HG03558 (cell line): ENCODE data around the gene MMP8.
A peak's percentile ranks its signal among the peaks of the same experiment; 100 is the strongest.
"Not testable (repeated sequence)": the region's sequence is repeated elsewhere in the genome, so short reads cannot be mapped to it uniquely, and the experiment has no call there.

Experiments
- ATAC-seq: cut with Tn5 transposase; IDR thresholded peaks from one replicate; pipeline ENCODE4 v1.9.1; 2021; ENCODE audit warnings: moderate number of reproducible peaks; ENCODE audit not compliant: unreplicated experiment; ENCODE audit errors: extremely low read depth

The MMP8 gene, protein sequence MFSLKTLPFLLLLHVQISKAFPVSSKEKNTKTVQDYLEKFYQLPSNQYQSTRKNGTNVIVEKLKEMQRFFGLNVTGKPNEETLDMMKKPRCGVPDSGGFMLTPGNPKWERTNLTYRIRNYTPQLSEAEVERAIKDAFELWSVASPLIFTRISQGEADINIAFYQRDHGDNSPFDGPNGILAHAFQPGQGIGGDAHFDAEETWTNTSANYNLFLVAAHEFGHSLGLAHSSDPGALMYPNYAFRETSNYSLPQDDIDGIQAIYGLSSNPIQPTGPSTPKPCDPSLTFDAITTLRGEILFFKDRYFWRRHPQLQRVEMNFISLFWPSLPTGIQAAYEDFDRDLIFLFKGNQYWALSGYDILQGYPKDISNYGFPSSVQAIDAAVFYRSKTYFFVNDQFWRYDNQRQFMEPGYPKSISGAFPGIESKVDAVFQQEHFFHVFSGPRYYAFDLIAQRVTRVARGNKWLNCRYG

DNA sequence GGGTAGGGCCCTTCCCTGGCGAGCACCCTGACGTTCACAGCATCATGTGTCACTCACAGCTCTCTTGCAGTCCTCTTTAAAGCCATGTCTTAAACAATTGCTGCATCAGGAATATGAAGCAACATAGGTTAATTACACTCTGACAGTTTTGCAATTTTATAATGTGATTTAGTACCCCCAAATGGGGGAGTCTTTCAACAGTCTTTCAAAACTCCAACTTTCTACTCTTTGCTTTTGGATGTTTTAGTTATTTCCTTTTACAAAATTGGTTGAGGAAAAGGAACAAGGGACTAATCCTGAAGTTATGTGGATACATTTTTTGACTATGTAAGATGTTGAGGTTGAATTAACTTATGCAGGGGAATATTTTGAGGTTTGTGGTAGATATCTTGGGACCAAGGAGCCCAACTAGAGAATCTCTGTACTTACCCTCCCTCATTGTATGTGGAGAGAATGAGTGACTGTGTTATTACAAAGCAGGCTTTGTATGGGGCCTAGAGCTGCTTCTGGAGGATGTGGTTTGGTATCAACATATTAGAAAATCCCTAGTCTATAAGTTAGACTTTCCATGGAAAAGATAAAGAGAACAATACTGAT is at the start of gene MMP8:
Gene MMP8, minus strand, starts transcription at position 51 of the 597 bp plus-strand sequence. CDS start 99 bp downstream, outside the sequence.
- no peak for ATAC-seq

DNA sequence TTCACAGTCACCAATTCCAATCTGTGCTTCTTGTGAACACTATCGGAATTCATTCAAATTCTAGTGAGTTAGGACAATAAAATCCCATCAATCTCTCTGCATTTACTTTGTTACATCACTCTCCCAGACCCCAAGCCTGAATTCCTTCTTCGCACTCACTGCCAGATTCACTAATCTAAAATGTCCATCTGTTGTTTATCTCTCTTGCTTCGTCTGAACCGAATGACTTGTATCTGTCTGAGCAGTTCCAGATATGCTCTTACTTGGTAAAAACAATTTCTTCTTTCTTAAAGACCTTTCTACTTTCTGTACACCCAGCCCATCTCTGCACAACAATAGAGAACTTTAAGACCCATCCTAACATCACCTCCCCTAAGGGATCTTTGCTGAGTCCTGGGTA is 48.6 kb upstream of the MMP8 start:
- no peak for ATAC-seq

DNA sequence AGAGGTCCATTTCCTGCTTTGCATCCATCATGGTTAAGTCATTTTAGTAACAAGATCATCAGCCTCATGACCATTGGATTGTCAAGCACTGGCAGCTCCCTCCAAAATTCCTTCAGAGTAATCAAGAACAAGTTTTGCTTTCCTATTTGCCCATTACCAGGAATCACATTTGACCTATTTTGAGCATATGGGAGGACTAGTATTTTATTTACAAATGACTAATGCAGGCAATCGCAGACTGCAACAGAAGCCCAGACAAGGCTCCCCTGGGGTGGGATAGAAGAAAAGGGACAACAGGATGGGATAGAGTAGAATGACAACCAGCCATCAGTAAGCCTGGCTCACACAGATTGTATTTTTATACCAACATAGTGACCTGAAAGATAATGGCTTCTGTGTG is 46.6 kb upstream of the MMP8 start:
- ATAC-seq: no peak

DNA sequence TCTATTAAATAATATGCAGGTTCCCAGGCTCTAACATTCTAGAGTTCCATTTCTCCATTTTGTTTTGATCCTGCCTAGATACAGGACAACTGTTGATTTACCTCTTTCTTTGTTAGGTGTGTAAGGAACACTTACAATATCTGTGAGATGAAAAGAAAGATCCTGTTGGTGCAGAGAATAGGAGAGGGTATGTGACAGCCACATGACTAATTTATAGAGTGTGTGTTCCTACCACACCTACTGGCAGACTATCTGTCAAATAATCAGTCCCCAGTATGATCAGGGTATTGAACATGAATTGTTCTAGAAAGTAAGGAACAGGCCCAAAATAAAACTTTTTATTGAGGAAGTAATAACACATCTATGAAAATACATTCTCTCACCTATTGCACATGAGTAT is 45.4 kb upstream of the MMP8 start:
- no peak for ATAC-seq

DNA sequence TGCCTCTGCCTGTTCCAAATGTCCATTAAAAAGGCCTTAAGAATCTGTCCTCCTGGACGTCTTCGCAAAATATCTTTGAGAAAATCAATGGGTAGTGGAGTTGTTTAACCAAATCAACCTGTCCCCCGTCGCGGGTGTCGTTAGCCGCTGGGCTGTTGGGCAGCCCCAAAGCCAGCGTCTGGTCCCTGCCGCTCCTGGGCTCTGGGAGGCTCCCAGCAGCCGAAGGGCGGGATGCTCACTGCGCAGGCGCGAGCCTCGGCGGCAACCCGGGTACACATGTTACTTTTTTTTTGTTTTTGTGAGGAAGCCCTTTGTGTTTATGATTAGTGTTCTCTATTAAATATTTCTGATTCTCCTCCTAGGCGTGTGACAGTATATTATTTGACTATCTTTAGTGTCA is 43.0 kb upstream of the MMP8 start:
- ATAC-seq: no peak

DNA sequence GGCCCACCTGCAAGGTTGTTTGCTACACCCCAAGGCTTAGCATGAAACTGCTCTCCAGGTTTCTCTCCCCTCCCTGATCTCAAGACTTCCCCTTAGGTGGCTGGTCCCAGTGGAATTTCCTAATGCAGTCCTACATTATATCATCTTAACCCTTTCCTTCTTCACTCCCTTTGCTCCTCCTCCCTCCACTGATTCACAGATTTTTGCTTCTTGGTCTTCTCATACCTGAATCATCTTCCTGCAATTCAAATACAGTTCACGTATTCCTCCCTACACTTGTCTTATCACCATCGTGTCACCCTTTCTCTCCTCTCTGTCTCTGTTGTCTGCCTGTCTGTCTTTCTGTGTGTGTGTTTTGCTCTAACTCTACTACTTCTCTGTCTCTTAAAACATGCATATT is 38.7 kb upstream of the MMP8 start:
- no peak for ATAC-seq

DNA sequence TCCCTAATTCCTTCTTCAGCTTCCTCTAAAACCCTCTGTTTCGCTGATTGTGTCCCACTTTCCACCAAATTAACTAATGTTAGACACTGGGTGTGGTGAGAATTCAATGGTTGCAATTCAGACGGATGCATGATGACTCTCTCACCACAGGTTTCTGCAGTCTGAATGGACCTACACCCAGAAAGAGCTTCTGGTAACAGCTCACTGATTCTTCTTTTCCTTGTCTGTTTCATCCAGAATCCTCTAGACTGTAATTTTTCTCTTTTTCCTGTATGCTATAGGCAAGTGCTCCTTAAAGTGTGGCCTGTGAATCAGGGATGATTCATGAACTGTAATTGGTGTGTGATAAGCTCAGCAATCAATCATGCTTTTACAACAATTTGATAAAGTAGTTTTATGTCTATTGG is 37.6 kb upstream of the MMP8 start:
- no peak for ATAC-seq

DNA sequence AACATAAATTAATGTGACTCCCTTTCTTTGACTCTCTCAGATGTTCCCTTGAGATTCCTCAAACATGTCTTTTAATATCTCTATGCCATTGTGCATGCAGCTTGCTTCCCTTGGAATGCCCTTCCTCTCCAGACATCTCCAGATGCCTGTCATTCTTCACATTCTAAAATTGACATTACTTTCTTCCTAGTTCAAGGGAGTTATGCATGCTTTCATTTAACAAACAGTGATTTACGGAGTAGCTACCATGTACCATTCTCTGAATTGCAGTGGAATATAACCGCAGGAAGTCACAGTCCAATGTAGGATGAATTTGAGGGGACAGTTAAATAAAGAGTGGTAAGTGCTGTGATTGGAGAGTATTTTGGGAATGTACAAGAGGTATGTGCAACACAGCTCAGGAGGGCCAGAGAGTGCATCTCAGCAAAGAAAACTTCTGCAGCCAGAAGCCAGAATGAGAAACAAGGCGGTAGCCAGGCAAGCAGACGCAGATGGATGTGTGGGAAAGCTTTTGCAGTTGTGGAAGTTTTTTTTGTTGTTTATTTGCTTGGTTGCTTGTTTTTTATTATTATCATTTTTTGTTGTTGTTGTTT is 37.0 kb upstream of the MMP8 start:
- ATAC-seq: no peak

DNA sequence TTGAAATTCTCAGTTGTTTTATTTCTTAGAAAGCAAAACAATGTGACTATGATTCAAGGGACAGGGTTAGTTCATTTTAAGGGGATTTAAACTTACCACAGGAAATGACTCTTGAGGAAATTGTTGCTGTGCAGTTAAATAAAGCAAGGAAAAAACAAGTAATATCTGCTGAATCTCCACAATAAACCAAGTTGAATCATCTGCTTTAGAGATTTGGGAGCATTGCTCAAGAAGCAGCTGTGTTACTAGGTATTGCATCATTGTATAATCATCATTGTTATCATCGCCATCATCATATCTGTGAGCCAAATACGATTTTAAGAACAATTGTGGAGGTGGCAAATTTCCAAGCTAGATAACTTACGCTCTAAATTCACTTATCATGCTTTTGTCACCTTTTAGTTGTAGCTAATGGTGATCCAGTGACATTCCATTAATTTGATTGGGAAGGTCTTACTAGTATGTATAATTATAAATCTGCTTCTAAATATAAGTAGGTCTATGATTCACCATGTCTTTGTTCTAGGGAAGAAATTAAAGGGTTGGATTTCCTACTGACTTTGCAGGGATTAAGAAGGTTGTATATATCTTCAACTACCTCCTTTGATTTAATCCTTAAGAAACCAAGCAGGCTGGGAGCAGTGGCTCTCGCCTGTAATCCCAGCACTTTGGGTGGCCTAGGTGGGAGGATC is 35.7 kb upstream of the MMP8 start:
- no peak for ATAC-seq

DNA sequence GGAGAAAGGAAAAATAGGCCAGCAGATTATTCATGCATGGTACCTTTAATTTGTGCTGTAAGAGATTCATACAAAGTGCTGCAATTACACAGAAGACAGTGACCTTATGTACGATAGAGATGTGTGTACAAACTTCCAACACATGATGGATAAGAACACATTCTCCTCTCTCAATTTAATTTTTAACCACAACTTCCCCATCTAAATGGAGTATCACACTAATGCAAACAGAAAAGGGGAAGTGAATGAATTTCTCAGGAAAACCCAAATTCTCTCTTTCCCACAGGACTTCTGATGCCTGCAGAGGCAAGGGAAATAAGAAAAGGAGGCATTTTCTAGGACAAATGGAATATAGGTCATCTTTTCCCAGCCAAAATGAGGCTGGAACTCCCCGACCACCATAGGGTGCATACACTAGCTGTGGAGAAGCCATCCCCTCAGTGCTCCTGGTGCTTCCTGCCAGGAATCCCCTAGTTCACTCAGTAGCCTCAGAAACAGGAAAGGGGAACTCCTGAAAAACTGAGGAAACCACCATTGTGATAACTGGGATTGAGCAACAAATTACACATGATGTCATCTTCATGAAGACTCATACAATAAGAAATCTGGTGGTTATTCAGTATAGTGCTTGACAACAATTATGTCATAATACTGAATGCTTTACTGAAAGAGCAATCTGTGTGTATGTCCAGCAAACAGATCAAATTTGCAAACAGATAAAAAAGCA is 33.2 kb upstream of the MMP8 start:
- no peak for ATAC-seq

DNA sequence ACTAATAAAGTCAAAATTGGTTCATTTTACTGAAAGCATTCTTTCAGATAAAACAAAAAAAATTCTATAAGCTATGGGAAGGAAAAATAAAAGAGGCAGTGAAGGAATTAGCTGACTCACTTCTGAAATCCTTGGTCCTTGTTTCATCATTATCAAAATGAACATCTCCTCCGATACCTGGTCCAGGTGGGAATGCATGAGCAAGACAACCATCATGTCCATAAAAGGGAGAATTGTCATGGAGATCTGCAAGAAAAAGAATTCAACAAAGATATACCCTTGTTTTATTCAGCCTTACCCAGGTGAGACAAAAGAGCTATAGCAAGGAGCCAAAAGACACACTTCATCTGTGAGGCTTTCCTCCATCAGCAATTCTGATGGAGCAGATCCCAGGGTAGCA is 28.5 kb upstream of the MMP8 start:
- no peak for ATAC-seq

DNA sequence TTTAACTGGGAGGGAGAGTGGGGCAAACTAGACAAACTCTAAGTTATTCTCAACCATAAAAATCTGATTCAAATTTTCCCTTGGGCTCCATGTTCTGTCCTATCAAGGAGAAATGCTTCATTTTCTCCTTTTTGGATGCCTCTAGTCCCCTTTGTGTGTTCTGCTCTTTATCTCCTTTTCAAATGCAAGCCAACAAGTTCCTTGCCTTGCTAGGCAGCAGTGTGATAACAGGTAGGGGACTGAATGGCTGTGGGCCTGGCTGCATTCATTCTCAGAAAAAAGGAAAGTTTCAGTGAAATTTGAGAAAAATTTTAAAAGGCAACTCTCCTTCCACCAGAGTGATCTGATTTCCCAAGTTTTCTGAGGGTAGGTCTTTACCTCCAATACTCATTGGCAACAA is 26.9 kb upstream of the MMP8 start:
- no peak for ATAC-seq

DNA sequence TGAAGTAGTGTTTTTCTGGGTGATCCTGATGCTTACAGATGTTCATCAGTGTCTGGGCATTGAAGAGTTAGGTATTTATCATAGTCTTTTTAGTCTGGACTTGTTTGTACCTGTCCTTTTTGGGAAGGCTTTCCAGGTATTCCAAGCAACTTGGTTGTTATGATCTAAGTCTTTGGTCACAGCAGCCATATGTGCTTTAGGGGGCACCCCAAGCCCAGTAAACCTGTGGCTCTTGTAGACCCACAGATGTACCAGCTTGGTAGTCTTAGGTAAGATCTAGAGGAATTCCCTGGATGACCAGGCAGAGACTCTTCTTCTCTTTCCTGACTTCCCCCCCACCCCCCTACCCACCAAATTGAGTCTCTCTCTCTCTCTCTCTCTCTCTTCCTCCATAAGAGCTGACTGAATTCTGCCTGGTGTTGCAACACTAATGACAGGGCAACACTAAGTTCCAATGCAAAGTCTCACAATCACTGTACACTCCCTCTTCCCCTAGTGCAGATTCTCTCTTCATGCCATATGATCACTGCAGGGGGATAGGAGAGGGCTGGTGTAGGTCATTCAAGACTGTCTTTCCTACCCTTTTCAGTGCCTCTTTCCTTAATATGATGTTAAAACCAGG is 24.5 kb upstream of the MMP8 start:
- ATAC-seq: no peak

DNA sequence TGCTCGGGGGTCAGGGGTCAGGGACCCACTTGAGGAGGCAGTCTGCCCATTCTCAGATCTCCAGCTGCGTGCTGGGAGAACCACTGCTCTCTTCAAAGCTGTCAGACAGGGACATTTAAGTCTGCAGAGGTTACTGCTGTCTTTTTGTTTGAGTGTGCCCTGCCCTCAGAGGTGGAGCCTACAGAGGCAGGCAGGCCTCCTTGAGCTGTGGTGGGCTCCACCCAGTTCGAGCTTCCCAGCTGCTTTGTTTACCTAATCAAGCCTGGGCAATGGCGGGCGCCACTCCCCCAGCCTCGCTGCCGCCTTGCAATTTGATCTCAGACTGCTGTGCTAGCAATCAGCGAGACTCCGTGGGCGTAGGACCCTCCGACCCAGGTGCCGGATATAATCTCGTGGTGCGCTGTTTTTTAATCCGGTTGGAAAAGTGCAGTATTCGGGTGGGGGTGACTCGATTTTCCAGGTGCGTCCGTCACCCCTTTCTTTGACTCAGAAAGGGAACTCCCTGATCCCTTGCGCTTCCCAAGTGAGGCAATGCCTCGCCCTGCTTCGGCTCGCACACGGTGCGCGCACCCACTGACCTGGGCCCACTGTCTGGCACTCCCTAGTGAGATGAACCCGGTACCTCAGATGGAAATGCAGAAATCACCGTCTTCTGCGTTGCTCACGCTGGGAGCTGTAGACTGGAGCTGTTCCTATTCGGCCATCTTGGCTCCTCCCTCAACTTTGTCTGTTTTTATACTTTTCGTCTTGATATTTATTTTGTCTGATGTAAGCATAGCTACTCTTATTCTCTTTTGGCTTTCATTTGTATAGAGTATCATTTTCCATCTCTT is 22.2 kb upstream of the MMP8 start:
- not testable (repeated sequence) for ATAC-seq

DNA sequence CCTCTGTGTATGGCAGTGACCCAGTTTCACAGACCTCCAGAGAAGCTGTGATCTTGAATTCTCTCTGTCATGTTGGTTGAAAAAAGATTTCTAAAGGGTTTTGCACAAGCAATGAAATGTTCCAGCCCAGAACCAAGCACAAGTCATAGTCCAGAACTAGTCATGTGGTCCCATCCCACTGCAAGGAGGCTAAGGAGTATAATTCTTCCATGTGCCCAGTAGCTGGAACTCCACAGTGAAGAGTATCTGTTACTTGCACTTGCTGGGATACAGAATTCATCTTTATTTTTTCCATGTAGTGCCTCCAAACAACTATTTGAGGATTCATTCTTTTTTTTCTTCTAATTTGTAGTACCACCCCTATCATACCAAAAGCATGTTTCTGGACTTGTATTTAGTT is 9.9 kb upstream of the MMP8 start:
- no peak for ATAC-seq

DNA sequence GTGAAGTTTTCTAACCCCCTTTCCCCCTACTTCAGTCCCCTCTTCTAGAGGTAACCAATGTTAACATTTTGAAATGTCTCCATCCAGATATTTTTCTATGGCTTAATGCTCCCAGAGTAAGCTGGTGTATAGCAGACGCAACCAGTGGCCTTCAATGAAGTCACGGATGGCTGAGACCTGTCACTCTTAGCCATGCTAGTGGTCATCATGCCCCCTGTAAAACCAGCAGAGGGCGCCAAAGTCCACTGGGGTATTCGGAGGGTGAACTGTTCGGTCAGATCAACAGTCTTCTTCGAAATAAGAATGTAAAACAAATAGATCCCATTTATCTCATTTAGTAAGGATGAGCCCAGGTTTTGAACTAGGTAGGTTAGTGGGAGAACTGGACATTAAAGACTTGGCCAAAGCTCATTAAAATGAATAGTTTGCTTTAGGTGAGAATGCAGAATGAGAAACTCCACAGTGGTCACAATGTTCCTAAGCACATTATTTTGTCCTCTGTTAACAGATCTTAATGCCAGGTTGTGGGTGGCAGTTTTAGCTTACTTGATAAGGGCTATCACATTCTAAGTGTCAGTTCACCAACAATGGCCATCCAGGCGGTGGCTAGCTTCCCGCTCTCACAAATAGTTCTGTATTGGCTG is 8.6 kb upstream of the MMP8 start:
- ATAC-seq: peak; percentile 78

DNA sequence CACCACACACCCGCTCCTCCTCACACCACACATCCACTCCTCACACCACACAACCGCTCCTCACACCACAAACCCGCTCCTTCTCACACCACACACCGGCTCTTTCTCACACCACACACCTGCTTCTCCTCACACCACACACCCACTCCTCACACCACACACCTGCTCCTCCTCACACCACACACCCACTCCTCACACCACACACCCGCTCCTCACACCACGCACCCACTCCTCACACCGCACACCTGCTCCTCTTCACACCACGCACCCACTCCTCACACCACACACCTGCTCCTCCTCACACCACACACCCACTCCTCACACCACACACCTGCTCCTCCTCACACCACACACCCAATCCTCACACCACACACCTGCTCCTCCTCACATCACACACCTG is 6.2 kb upstream of the MMP8 start:
- not testable (repeated sequence) for ATAC-seq
